Epithelial cell of alveolus of lung (primary cell): ENCODE results near the gene MARS1. TPM values are rescaled to one million over a fixed set of nuclear protein-coding genes. Genes with fewer than 3 reads are reported as not detected.

Source experiments
- total RNA-seq: library from RNA; depleted of rRNA; stranded (reverse); fragments of >200 nt; gene quantifications from 2 replicates; pipeline ENCODE4 v1.2.1, GENCODE V29; 2015

The MARS1 gene
- total RNA-seq: 64.7 and 148 TPM in 2 replicates

DNA sequence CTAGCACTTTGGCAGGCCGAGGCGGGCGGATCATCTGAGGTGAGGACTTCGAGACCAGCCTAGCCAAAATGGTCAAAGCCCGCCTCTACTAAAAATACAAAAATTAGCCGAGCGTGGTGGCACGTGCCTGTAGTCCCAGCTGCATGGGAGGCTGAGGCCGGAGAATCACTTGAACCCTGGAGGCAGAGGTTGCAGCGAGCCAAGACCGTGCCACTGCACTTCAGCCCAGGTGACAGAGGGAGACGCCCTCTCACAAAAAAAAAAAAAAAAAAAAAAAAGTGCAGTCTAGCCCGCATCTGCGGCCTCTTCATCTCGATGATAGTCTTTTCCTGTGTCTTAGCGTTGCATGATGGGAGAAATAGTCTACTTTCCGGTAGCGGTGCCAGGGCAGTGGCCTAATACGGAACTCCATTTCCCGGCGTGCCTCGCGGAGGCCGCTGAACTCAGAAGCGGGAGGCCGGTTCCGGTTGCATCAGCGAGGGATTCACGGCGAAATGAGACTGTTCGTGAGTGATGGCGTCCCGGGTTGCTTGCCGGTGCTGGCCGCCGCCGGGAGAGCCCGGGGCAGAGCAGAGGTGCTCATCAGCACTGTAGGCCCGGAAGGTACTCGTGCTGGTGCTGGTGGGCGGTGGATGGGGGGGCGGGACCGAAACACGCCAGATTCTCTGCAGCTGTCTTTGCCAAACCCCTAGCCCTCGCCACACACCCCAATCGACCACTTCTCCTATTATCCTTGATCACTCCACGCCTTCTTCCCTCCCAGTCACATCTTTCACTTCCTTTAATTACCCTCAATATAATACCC is at the start of gene MARS1:
MARS1 (plus strand) TSS at position 472 of the 805 bp plus-strand sequence; CDS start at position 495, 23 bp downstream.

DNA sequence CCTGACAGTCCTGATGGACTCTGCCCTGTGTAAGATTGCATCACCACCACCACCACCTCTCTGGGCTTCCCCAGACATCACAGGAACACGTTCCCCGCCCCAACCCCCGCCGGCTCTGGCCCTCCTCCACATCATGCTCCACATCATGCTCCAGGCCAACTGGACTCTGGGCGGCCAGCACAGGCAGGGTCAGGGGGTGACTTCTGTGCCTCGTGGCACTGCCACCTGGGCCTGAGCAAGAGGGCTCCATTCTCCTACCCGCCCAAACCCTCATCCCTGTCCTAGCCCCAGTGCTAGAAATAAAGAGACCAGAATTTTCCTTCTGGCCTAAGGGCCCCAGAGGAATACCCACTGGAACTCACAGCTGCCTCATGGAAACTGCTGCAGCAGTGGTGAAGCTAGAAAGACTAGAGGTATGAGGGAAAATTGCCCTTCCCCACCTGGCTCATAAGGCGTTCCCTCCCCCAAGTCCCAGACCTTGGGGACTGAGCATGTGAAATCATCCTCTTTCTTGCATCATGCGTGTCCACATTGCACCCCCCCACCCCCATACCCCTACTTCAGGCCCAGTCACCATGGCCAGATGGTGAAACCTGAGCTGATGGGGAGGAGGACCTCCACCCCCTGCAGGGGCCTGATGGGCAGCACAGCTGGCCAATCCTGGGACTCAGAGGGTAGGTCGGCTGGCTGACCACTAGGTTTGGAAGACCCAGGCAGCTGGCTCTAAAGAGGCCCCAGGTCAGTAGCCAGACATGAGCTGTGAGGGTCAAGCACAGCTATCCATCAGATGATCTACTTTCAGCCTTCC is 33.1 kb upstream of the MARS1 start, which contains the start of gene INHBE:
INHBE (plus strand) TSS at position 742 of the 808 bp plus-strand sequence. CDS start 230 bp downstream, outside the sequence.

DNA sequence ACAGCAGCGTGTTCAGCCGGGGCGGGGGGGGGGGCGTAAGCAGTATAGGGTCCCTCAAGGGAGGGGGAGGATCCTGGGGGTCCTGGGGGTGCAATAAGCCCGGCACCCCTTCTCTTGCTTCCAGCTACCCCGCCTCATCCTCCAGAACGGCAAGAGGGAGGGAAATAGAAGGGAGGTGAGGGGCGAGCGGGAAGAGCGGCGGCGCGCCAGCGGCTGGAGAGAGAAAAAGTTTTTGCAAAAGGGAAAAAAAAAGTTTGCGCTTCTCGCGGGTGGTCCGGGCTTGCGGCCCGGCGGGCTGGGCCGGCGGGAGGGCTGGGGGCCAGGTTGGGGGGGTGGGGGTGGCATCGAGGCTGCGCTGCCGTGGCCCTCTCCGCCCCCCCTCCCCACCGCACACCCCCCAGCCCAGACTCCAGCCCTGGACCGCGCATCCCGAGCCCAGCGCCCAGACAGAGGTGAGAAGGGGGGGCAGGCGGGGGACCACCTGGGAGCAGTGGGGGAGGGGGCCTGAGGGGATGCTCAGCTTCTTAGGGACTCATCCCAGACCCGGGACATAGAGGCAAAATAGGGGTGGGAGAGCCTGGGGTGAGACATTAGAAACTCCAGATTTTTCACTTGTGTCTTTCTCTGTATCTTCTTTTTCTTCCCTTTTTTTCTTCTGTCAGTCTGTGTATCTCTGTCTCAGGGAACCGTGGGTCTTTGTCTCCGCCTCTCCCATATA is 28.0 kb upstream of the MARS1 start, which contains the start of gene GLI1:
GLI1 (plus strand) TSS at position 36 of the 718 bp plus-strand sequence. CDS start 3,907 bp downstream, outside the sequence.

DNA sequence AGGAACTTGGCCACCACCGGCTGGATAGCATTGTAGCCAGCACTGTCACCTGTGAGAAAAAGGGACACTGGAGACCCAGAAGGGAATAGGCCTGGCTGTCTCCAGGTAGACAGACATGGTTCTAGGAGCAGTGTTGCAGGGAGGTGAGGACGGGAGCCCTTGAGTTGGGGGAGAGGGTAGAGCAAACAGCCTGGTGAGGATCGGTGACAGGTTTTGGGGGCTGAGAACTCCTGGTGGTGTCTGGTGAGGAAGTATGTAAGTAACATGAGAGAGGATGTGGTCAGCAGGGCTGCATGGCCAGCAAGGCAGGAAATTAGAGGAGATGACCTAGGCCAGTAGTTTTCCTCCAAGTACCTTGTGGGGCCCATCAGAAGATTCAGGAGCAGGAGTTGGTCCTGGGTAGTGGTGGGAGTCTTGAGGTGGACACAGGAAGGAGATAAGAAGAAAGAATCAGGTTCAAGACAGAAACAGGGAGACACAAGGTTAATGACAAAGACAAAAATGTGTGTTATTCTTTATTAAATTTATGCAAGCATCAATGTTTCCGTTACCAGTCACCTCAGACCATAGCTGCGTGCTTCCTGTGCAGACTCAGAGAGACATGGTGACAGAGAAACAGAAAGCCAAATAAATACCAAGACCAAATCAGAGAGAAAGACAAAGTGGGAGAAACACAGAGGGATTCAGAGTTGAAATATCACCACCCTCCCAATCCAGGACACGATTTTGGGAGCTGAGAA is 8.3 kb upstream of the MARS1 start, which contains the start of gene ARHGAP9:
ARHGAP9 (minus strand) TSS at position 491 of the 740 bp plus-strand sequence; CDS start at position 31, 460 bp downstream.

DNA sequence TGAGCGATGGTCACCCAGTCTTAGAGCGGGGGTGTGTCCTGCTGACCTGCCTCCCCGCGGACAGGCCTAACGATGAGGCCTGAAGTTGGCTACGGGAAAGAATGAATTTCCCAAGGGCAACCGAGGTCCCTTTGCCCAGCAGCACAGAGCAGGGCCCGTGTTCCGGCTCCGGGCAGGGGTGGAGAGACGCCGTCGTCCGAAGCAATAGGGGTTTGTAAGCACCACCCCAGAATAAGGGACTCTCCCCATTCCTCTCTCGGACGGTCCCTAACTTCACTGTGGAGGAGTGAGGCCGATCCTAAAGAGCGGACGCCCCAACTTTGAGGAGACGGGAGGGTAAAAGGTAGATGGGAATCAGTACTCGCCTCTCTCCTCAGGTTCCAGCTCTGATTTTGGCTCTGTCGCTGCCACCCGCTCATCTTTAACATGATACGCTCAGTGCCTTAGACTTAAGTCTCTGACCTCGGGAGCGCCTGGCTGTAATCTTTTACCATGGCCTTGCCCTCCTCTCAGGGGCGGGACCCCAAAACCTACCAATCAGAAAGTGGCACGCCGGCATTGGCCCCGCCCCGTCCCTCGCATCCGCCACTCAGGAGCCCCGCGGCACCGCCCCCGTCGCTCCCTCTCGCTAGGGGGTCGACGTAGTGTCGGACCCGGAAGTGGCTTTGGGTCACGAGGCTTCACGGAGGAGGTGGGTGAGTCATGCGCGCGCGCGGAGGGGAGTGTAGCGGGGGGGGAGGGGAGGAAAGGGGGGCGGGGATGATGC is 32.4 kb downstream of the MARS1 start, which contains the start of gene DDIT3:
DDIT3 (minus strand) TSS at position 462 of the 766 bp plus-strand sequence. CDS start 3,108 bp downstream, outside the sequence.

DNA sequence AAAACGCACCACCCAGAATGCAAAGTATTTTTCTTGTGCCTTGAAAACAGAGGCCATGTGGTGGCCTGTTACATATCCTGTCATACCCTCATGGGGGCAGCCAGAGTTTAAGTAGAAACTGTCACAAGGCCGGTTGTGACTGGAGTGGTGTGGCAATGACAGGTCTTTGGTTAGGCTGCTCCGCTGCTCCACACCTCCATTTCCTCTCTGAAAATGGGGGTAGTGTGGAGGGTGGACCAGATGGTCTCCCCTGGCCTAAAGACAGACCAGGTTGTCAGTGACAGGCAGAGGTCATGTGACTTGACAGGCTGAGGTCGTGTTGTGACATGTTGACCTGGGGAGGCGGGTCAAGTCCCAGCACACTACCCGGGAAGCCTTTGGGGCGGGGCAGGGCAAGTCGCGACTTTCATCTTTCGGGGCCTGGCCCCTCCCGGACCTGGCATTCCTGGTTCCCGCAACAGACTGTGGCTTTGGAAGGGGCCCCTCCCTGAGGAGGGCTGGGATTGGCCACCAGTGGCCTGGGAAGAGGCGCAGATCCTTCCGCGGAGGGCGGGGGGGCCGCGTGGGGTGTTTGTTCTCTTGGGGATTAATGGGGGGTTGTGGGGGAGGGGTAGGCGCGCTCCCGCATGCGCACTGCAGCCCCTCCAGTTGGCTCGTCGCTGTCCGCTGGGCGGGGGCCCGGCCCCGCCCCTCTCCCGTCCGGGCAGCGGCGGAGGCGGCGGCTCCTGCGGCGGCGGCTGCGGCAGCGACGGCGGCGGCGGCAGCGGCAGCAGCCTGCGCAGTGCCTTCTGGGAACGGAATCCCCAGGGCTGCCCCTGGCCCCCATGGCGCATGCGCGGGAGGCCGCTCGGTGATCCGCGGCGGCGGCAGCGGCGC is 34.4 kb downstream of the MARS1 start, which contains the start of gene MBD6:
MBD6 (plus strand) TSS at position 814 of the 876 bp plus-strand sequence. CDS start 1,480 bp downstream, outside the sequence.

DNA sequence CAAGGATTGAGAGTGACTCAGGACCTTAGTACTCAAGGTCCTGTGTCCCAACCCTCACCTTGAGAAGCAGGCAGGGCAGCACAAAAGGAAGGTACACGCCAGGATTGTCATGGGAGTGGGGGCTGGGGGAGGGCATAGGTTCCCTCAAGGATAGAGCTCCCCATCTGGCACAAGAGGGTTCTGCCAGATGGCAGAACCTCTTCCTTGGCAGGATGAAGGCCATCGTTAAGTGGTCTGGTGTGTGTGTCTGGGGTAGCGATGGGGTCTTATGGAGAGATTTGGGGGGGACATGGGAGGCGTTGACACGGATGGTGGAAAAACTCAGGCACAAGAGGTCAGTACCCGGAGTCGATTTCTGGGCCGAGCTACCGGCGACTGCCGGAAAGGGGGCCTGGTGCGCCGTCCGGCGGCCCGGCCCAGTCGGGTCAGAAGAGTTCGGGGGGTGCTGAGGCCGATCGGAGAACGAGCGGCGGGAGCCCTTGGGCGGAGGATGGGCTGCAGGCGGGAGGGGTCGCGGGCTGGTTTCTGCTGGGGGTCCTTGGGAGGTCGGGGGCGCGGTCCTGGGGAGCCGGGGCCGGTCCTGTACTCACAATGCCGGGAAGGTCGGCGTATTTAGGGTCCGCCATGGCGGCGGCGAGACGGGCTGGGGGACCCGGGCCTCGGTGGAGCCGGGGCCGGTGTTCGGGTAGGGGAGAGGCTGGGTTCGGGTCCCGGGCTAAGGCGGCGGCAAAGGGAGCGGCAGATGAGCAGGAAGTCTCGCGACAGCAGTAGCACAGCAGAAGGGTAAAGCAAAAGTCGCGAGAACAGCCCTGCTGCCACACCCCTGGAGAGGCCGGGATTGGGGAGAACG is 58.8 kb downstream of the MARS1 start, which contains the start of gene DCTN2:
DCTN2 (minus strand) TSS at position 755 of the 850 bp plus-strand sequence; CDS start at position 626, 129 bp downstream.

DNA sequence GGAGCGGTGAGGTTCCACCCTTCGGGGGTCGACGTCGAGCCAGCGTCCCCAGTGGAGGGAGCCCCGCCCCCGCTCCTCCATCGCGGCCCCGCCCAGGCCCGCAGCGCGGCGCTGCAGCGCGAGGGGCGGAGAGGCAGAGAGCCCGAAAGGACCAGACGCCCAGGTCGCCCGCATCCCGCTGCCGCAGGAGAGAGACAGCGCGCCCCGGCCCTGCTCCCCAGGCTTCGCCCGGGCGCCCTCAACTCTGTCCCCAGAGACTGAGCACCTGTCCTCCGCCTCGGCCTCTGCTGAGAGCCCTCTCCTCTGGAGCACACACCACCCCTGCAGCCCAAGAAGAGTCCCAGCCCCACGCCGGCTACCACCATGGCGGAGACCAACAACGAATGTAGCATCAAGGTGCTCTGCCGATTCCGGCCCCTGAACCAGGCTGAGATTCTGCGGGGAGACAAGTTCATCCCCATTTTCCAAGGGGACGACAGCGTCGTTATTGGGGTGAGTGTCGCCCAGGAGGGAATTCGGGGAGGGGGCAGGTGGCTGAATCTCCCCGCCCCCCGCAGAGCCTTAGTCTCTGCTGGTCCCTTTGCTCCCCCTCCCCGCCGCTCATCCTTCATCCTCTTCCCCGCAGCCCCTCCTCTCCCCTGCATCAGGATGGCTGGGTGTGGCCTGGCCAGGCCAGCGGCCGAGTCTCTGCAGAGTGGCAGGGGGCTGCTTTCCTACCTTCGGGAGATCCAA is 62.2 kb downstream of the MARS1 start, which contains the start of gene KIF5A:
KIF5A (plus strand) TSS at position 136 of the 732 bp plus-strand sequence; CDS start at position 364, 228 bp downstream.

Other genes with a start within 250 kb of the MARS1 start
- 0.26 and 4.5 TPM in 2 replicates for gene STAC3, start 236.9 kb upstream of the MARS1 start, total RNA-seq
- gene R3HDM2, start 57.0 kb upstream of the MARS1 start, total RNA-seq: 20.2 and 33.9 TPM in 2 replicates
- not detected in 2 replicates for gene INHBC, start 53.3 kb upstream of the MARS1 start, total RNA-seq
- gene INHBE, start 32.8 kb upstream of the MARS1 start, total RNA-seq: 0.24 and 12.4 TPM in 2 replicates
- gene GLI1, start 28.3 kb upstream of the MARS1 start, total RNA-seq: 2.7 and 4.9 TPM in 2 replicates
- 0.26 and 2.2 TPM in 2 replicates for gene ARHGAP9, start 8.2 kb upstream of the MARS1 start, total RNA-seq
- 9.1 and 17.7 TPM in 2 replicates for gene DDIT3, start 32.4 kb downstream of the MARS1 start, total RNA-seq
- 7.5 and 13.1 TPM in 2 replicates for gene MBD6, start 34.8 kb downstream of the MARS1 start, total RNA-seq
- gene DCTN2, start 59.1 kb downstream of the MARS1 start, total RNA-seq: 177 and 194 TPM in 2 replicates
- gene KIF5A, start 62.0 kb downstream of the MARS1 start, total RNA-seq: 0.72 and 0.91 TPM in 2 replicates
- 11.4 and 18.5 TPM in 2 replicates for gene PIP4K2C, start 103.1 kb downstream of the MARS1 start, total RNA-seq
- 21.2 and 22.9 TPM in 2 replicates for gene DTX3, start 116.8 kb downstream of the MARS1 start, total RNA-seq
- gene ARHGEF25, start 123.4 kb downstream of the MARS1 start, total RNA-seq: 13.8 and 22.4 TPM in 2 replicates
- gene B4GALNT1, start 145.1 kb downstream of the MARS1 start, total RNA-seq: 0.08 and 7.6 TPM in 2 replicates
- 175 and 282 TPM in 2 replicates for gene OS9, start 206.1 kb downstream of the MARS1 start, total RNA-seq